HG02588 (cell line): Measurements from ENCODE around the gene WDR82.

Experiments used
- ATAC-seq: cut with Tn5 transposase; IDR thresholded peaks from one replicate; pipeline ENCODE4 v1.9.1; 2021; ENCODE audit warnings: mild to moderate bottlenecking, moderate library complexity; ENCODE audit not compliant: unreplicated experiment

The WDR82 gene

DNA sequence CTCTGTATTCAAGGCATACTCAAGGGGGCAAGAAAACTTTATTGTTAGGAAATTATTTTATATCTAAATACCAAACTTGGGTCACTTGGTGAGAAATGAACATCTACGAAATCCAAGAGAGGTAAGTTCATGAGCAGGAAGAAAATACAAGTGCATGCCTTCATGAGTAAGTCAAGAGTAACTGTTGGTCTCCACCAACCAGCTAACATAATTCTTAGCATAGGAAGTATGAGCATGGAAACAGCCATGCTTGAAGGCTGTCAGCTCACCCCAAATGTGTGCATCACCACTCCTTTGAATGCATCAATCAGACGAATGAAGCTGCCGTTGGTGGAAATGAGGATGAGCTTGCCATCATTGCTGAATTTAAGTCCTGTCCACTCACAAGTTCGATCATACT lies 19.0 kb downstream of the WDR82 start:
- no peak for ATAC-seq

DNA sequence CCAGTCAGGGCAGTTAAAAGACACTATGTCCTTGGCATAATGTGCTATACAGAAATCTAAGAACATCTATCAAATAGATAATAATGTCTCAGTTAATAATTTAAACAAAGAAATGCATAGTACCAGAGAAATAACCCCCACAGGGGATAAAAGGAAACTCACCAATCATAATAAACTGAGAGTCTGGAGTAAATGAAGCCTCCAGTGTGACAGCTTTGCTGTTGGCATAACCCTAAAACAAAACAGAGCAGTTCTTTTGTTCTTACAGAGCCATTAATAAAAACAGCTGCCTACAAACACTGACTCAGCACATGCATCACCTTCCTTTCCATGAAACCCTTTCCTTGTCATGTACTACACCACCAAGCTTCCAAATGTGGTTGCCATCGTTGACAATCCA lies 19.4 kb downstream of the WDR82 start:
- no peak for ATAC-seq

DNA sequence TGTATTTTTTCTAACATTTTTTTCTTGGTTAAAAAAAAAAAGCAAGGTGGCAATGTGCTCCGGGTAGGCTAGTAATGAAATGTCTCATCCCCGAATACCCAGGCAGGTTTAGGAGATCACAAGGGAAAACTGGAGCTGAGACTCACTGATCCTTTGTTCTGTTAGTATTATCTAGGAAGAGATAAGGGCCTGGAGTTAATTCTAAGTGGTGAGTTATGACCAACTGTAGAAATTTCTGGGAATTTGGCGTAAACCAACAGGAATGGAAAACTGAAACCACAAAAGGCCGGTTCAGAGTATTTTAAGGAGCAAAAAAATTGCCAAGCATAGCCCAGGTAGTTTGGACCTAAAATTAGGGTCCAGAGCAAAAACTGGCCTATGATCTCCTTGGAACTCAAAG lies 20.5 kb downstream of the WDR82 start:
- ATAC-seq, result no peak

DNA sequence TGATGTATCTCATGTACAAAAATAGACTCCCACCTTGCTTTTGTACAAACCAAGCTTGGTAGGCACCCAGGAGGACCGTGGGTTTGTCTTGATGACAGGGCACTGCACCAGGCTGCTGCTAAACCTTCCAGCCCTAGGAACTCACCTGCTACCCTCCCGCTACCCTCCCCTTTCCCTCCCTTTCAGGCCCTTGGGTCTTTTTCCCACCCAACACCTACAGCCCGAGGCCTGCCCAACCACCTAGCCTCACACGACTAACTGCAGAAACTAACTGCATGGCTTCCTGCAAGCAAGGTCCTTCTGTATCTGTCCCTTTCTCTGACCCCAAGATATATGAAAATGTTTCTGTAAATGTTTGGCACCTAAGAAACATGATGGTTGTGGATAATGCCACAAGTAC lies 21.8 kb downstream of the WDR82 start:
- no peak for ATAC-seq

DNA sequence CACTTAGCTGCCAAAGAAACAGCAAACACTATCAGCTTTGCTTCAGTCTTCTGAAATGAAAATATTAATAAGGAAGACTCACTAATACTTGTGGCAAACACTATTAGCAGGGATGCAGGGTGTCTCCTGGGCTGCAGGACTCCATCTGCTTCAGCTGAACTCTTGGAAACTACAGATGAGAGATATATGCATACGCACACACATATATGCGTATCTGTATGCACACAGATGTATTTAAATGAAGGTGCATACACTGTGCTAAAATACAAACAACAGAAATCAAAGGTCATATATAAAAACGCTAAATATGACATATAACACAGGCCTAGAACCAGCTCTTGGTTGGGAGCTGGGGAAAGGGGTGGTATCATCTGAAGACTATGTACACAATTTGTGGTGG lies 22.3 kb downstream of the WDR82 start:
- no peak for ATAC-seq

DNA sequence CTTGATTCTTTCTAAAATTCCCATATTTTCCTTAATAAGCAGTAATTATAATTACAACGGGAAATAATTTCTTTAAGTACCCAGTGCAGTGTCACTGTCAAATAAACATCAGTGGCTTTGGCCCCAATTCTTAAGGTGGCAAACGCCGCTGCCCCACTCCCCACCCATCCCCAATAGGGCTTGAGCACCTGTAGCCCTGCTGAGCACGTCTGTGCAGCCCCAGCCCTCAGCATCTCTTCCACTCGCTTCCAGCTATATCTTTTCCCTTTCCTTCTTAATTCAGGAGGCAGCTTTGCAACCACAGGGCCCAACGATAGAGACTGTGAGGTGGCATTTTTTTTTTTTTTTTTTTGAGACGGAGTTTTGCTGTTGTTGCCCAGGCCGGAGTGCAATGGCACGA lies 23.8 kb downstream of the WDR82 start:
- ATAC-seq, result no peak

DNA sequence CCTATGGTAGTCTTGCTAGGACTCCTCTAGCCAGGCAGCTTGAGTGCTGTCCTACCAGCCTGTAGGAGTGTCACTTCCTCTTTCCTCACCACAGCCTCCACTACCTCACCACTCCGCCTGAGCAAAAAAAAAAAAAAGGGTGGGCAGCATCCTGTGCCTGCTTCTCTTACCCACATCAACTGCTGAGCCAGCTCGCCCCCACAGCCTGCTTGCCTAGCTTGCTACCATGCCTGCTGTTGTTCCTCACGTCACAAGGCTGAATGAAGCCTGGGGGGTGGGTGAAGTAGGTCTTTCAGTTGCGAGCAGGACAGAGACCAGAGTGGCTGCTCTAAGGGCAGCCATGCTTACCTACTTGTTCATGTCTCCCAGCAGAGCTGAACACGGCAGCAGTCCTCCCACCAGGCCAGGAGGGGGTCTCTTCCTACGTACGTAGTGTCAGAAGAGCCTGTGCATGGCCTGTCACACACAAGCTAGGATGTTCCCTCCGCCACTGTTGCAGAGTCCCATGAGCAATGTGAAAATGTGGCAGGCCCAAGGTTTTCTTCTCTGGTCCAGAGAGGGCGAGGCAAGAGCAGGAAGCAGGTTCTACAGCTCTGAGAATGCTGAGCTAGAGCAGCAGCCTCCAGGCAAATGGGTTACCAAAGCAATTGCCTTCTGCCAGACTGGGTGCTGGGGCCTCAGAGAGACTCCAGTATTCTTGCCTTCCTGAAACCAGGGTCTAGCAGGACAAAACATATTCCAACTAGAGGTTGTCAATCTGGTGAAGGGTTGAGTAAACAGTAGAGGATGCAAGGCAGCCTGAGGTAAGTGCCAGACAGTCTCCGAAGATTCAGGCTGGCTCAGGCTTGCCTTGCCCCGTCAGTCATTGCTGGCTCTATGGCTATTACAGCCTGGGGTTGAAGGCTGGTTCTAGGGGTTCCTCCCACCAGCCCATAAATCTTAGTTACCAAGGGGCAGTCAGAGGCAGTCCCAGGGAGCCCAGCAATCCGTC lies 24.8 kb downstream of the WDR82 start:
- ATAC-seq, result peak; percentile 93

DNA sequence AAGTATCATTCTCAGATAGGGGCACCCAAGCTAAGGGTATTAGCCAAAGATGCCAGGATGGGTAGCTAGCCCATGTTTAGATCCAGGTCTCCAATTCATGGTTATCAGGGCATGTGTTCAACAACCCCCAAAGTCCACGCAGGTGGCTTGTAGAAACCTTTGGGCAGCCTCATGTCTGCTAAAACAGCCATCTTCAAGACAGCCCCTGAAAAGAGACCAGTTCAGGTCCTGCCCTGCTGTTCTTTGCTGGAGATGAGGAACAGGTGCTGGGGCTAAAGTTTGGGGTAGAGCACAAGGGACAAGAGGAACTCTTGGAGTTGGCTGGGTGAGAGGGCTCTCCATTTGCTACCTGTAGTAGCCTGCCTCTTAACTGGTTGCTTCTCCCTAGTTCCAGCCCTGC lies 28.3 kb downstream of the WDR82 start:
- ATAC-seq, result no peak

DNA sequence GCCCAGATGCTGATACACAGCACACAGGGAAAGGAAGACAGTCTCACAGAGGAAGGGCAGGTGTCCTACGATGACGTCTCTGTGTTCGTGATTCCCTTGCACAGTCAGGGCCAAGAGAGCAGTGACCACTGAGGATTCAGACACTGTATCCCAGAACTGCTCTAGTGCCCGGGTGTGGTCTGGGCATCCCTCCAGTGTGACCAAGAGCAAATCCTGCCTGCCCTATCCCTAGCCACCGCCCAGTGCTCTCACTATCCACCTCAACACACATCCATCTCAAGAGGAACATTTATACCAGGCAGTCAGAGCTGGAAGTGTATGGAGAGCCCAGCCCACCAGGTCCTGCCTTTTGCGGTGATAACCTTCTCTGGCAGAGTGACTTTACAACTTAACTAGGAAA lies 28.8 kb downstream of the WDR82 start:
- no peak for ATAC-seq

DNA sequence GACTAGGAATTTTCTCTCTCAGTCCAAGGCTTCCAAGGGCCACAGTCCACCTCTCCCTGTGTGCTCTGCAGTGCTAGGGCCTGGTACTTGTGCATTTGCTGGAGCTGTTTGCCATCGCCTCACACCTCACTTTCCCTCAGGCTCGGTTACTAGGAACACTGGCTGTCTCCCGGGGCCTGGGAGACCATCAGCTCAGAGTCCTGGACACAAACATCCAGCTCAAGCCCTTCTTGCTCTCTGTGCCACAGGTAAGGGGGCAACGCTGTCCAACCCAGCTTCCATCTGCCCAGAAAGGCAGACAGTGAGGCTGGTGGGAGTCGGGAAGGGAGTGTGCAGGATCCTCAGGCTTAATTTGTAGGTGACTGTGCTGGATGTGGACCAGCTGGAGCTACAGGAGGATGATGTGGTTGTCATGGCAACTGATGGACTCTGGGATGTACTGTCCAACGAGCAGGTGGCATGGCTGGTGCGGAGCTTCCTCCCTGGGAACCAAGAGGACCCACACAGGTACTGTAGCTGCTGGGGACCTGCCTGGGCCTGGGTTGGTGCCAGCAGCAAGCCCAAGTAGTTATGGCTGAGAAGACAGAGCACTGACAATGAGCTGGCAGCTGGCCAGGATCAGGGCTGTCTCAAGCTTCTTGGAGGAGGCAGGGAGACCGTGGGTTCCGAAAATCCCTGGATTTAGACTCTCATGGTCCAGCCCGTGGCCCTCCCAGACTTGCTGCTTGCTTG lies 29.5 kb downstream of the WDR82 start:
- no peak for ATAC-seq

DNA sequence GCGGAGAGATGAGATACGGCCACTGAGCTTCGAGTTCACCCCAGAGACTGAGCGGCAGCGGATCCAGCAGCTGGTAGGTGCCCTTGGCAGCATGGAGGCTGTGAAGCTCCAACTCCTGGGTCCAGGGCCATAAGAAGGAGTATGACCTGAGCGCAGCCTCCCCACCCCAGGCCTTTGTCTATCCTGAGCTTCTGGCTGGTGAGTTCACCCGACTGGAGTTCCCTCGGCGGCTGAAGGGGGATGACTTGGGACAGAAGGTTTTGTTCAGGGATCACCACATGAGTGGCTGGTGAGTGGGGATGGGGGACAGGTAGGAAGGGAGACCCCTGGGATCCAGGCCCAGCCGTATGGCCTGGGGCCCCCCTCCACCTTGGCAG lies 30.3 kb downstream of the WDR82 start:
- no peak for ATAC-seq

DNA sequence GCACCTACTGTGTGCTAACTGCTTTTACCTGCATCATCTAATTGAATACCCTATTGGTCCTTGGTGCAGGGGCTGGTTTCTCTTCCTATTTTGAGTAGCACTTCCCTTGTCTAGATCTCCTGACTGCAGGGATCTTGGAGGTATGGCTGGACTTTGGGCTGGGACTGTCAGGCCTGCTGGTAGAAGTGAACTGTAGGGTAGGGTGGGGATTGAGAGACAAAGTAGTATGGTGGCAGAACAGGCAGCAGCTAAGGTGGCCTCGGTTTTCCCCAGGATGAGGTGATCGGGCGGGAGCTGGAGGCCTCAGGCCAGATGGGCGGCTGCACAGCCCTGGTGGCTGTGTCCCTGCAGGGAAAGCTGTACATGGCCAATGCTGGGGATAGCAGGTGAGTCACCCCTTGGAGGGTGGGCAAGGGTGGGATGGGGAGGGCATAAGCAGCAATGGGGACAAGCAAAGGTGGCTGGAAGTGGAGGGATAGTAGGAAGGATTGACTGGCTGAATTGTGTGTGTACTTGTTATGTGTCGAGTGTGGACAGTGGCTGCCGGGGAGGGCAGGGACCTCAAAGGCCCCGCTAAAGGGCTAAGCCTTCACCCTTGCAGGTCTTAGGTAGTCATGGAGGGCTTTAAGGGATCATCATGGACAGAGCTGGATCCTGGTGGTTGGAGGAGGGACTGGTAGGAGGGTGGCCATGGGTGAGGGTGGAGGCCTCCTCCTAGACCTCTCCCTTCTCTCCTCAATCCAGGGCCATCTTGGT lies 30.9 kb downstream of the WDR82 start:
- no peak for ATAC-seq

DNA sequence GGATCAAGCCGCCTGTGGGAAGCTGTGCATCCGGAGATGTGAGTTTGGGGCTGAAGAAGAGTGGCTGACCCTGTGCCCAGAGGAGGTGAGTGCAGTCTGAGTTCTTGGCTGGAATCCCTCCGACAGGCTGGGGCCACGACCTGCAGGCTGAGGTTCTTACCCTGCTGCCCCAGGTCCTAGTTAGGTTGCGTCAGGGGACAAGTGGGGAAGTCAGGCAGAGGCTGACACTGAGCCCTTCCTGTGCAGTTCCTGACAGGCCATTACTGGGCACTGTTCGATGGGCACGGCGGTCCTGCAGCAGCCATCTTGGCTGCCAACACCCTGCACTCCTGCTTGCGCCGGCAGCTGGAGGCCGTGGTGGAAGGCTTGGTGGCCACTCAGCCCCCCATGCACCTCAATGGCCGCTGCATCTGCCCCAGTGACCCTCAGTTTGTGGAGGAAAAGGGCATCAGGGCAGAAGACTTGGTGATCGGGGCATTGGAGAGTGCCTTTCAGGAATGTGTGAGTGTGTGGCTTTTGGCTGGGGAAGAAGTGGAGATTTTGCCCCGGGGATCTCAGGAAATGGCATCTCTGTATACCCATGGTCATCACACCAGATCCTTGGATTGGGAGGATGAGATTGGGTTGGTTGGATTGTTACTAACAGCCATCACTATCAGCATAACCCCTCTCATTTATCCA lies 31.6 kb downstream of the WDR82 start:
- ATAC-seq, result no peak

DNA sequence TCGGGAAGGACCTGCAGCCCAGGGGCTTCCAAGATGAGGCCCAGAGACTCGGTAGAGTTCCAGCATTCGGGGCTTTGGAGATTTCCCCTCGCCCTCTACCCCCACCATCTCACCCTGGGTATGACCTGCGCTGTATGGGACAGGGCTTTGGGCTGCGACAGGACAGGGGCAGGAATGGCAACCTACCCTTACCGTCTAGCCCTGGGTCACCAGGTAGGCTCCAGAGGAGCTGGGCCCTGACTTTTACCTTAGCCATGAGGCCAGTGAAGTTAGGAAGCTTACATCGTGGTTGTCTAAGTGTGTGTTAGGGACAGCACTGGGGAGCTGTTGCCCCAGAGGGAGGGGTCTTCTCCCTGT lies 32.2 kb downstream of the WDR82 start:
- ATAC-seq, result no peak

DNA sequence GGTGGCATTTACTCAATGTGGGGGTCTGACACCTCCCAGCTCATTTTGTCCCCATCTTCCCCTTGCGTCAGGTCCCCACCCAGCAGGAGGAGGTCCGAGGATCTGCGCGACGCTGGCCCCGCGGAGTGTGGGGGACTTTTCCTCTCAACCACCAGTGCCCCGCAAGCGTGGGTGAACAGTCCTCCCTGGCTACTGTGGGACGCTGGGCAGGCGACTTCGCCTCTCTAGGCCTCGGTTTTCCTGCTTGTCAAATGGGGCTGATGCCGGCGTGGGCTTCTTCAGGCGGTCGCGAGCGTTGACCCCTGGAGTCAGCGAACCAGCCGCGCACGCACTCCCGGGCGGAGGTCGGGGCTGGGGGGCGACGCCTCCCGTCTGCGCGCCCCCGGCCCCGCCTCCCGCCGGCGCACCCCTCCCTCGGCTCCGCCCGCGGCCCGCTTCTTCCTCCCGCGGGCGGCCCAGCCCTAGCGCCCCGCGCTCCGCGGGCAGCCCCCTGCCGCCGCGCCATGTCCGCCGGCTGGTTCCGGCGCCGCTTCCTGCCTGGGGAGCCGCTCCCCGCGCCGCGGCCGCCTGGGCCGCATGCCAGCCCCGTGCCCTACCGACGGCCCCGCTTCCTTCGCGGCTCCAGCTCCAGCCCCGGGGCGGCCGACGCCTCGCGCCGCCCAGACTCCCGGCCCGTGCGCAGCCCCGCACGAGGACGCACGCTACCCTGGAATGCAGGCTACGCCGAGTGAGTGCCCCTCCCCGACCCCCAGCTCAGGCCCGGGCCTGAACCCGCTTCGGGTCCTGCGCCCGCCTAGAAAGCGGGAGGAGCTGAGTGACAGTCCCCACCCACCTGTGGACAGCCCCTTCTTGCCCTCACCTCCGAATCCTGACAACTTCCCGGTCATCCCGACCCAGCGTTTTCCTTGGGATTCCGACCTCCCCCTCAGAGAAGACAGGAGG lies 32.9 kb downstream of the WDR82 start, which contains the start of gene PPM1M:
TSS of gene PPM1M (plus strand) at position 438 of the 942 bp plus-strand sequence. CDS start at position 504, 66 bp downstream.
- ATAC-seq, result peak; percentile 34

DNA sequence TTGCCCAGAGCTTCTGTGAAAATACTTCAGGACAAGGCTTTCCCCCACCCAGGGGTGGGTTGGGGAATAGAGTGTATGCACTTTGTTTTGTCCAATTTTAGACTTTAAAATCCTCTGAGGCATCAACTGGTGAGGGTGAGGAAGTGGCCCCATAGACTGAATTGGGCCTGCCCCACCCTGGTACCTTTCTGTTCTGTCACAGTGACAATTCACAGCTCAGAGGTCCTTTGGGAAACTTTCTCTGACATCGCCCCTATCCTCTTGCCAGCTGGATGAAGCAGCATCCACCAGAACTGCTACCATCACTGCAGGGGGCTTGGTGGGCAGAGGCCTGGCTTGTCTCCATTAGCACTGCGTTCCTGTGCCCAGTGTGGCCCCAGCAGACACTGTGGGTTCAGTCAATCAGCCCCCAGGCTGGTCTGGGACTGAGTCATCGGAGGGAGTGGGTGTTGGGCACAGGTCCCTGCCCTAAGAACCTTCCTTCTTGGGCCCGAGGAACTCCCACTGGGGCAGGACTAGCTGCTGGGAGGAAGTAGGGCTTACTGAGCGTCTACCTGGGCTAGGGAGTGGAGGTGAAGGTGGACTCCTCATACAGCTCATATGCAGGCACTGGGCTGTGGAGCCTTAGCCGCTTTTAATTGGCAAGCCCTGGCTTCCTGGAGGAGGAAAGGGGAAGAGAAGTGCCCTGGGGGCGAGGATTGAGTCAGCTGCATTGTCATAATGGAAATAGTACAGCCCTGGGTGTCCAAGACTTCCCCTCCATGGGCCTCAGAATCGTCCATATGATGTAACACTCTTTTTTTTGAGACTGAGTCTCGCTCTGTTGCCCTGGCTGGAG lies 34.4 kb downstream of the WDR82 start:
- ATAC-seq, result peak; percentile 28

DNA sequence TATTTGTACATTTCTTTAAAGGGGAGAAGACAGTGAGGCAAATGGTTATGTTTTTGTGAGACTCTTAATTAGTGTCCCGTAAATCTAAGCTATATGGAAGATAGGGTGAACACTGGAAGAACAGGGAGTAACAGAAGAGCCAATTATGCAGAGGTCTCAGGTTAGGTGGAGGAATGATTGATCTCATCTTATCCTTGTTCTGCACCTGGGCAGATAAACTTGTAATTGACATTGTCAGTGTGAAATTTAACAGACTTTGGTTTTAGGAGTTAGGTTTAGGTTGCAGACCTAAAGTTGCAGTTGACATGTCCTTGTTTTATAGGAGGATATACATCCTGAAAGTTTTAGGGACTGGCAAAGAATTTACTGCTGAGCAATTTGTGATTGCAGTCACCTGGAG lies 36.4 kb downstream of the WDR82 start:
- ATAC-seq, result no peak

DNA sequence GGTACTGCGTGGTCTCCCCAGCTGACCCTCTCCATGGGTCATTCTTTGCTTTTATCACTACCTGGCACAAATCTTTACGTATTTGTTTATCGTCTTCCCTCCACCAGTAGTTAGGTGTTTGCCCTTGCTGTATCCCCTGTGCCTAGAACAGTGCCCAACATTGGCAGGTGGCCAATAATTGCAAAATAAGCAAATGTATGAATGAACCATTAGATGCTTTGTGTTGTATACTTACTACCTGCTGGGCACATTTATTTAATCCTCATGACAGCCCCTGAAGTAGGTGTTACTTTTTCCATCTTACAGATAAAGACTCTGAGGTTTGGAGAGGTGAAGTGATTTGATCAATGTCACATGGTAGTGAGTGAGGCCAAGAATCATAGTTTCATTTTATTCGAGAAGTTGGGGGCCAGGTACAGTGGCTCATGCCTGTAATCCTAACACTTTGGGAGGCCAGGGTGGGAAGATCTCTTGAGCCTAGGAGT lies 37.5 kb downstream of the WDR82 start:
- ATAC-seq, result no peak
